Endothelial cell of umbilical vein (primary cell): ENCODE measurements around the gene ACO2. TPM values are rescaled to one million over a fixed set of nuclear protein-coding genes. Genes with fewer than 3 reads are reported as not detected.
"Not testable (repeated sequence)": the region's sequence is repeated elsewhere in the genome, so short reads cannot be mapped to it uniquely, and the experiment has no call there.

Source experiments
- BruUV-seq: library from RNA; stranded (reverse); fragments of 400-500 nt; replicated peaks from 2 replicates; lab custom pipeline; 2021; lab: Mats Ljungman, UMichigan
- CTCF ChIA-PET: fragments of 300-600, 350-600 bp; sonication (Branson Sonifier 250); formaldehyde crosslinking; loops from one replicate; lab custom pipeline; 2021; ENCODE audit warnings: antibody characterized with exemption, inconsistent platforms; lab: Charles Lee
- POLR2A ChIA-PET: fragments of 300-600, 350-600 bp; sonication (Branson Sonifier 250); formaldehyde crosslinking; loops from one replicate; lab custom pipeline; 2021; ENCODE audit warnings: antibody characterized with exemption, inconsistent platforms; lab: Charles Lee
- DNase-seq: peaks from one replicate; pipeline ENCODE4 v3.0.0-alpha.2; 2011; ENCODE audit warnings: low read depth, low spot score
- FAIRE-seq: peaks from 2 replicates; lab custom pipeline; 2011; peaks lifted over from hg19 to GRCh38; lab: Jason Lieb, UNC
- H2AFZ ChIP-seq: 2 replicates; pipeline ENCODE4 v1.6.0; 2012; ENCODE audit warnings: low read depth, low read length, control low read depth, inconsistent platforms
- H3K27ac ChIP-seq: 2 replicates; pipeline ENCODE4 v1.5.1; 2011; ENCODE audit warnings: low read depth, mild to moderate bottlenecking, control low read depth, low read length, moderate library complexity; ENCODE audit not compliant: insufficient read depth
- H3K27me3 ChIP-seq, 2 experiments: 2 replicates each; pipeline versions ENCODE4 v1.6.0 to v1.6.1; 2011; ENCODE audit warnings: low read length in 2 of 2, mixed read lengths in 1 of 2; ENCODE audit not compliant: control insufficient read depth in 2 of 2, insufficient read depth in 2 of 2
- H3K36me3 ChIP-seq, 2 experiments: 2 replicates in 1 of 2; 3 replicates in 1 of 2; pipeline ENCODE4 v1.5.1; 2011; ENCODE audit warnings: low read length in 2 of 2, mild to moderate bottlenecking in 1 of 2, moderate library complexity in 1 of 2; ENCODE audit not compliant: control insufficient read depth in 2 of 2, insufficient read depth in 2 of 2; ENCODE audit errors: extremely low read depth in 1 of 2
- H3K4me1 ChIP-seq: 3 replicates; pipeline ENCODE4 v1.5.1; 2011; ENCODE audit warnings: mild to moderate bottlenecking, low read length; ENCODE audit not compliant: control insufficient read depth, insufficient read depth; ENCODE audit errors: extremely low read depth
- H3K4me2 ChIP-seq: 2 replicates; pipeline ENCODE4 v1.6.1; 2011; ENCODE audit warnings: low read length, control low read depth, mixed read lengths; ENCODE audit not compliant: insufficient read depth
- H3K4me3 ChIP-seq, 3 experiments: fragments of 200-600 bp in 1 of 3; sonication (generic), shearing (Covaris generic) in 1 of 3; replicated peaks in 1 of 3; 2 replicates each; pipeline ENCODE4 v1.5.1; 2011 to 2016; ENCODE audit warnings: control low read depth in 3 of 3, low read length in 3 of 3, mild to moderate bottlenecking in 2 of 3, inconsistent platforms in 1 of 3, low read depth in 1 of 3, moderate library complexity in 1 of 3; ENCODE audit not compliant: insufficient read depth in 1 of 3
- H3K79me2 ChIP-seq: 2 replicates; pipeline ENCODE4 v1.6.0; 2012; ENCODE audit warnings: low read length, inconsistent platforms; ENCODE audit not compliant: control insufficient read depth, insufficient read depth
- H3K9ac ChIP-seq: replicated peaks from 2 replicates; pipeline ENCODE3; 2011; ENCODE audit warnings: low read length, control low read depth; ENCODE audit not compliant: insufficient read depth; ENCODE audit errors: extremely low read depth
- H3K9me1 ChIP-seq: replicated peaks from 3 replicates; pipeline ENCODE4 v1.6.0; 2011; ENCODE audit warnings: mild to moderate bottlenecking, low read length; ENCODE audit not compliant: control insufficient read depth, insufficient read depth; ENCODE audit errors: extremely low read depth
- H3K9me3 ChIP-seq: replicated peaks from 2 replicates; pipeline ENCODE4 v1.5.1; 2012; ENCODE audit warnings: low read length, inconsistent platforms; ENCODE audit not compliant: control insufficient read depth, insufficient read depth
- H4K20me1 ChIP-seq: replicated peaks from 2 replicates; pipeline ENCODE3; 2011; ENCODE audit warnings: mild to moderate bottlenecking, low read length; ENCODE audit not compliant: control insufficient read depth, insufficient read depth; ENCODE audit errors: extremely low read depth
- EZH2 ChIP-seq: IDR thresholded peaks from 2 replicates; pipeline ENCODE4 v1.6.1; 2012; ENCODE audit warnings: borderline replicate concordance, low read depth, mild to moderate bottlenecking, moderate library complexity, low read length, inconsistent platforms; ENCODE audit not compliant: severe bottlenecking
- FOS ChIP-seq: IDR thresholded peaks from 2 replicates; pipeline ENCODE4 v1.6.1; 2011; ENCODE audit warnings: mild to moderate bottlenecking, low read length, moderate library complexity, borderline replicate concordance; ENCODE audit not compliant: insufficient read depth
- JUN ChIP-seq: IDR thresholded peaks from 2 replicates; pipeline ENCODE4 v1.6.1; 2011; ENCODE audit warnings: borderline replicate concordance, low read depth; ENCODE audit not compliant: insufficient read length, insufficient read depth
- MYC ChIP-seq: IDR thresholded peaks from one replicate; pipeline ENCODE4 v1.6.1; 2011; ENCODE audit warnings: mild to moderate bottlenecking, low read depth, low read length
- POLR2A ChIP-seq: IDR thresholded peaks from 2 replicates; pipeline ENCODE4 v1.6.1; 2012; ENCODE audit warnings: low read depth, mild to moderate bottlenecking, control low read depth, low read length
- POLR2AphosphoS5 ChIP-seq: IDR thresholded peaks from 2 replicates; pipeline ENCODE4 v1.6.1; 2012; ENCODE audit warnings: low read depth, mild to moderate bottlenecking, control low read depth, low read length, moderate library complexity; ENCODE audit not compliant: insufficient read depth
- dilution Hi-C: fragments of 300-500 bp; cut with MboI; formaldehyde crosslinking; loops from one replicate; pipeline ENCODE4 v1.15.0; 2019; ENCODE audit warnings: low sequenced_read_pairs; ENCODE audit not compliant: extremely low pct_ligation_motif_present
- intact Hi-C: fragments of 100-400 bp; cut with micrococcal nuclease; formaldehyde crosslinking; loops from one replicate; pipeline ENCODE4 v1.10.0; 2022
- polyA plus RNA-seq, 4 experiments: library from polyadenylated mRNA; depleted of rRNA in 3 of 4; stranded (reverse) in 3 of 4; unstranded in 1 of 4; fragments of >200 nt; gene quantifications; 2 replicates each; pipeline versions ENCODE4 v1.2.1 to v1.2.3, GENCODE V29; 2011 to 2012; ENCODE audit warnings: missing spikeins in 1 of 4
- total RNA-seq: library from RNA; stranded (reverse); gene quantifications from 2 replicates; pipeline ENCODE4 v1.2.3, GENCODE V29; 2021
- TF ChIP-seq, protein P1 (sequence below): IDR thresholded peaks from 2 replicates; pipeline ENCODE4 v1.6.1; 2011; ENCODE audit not compliant: insufficient read depth, insufficient read length
- TF ChIP-seq, protein P2 (sequence below), 2 donors: IDR thresholded peaks; 1 replicate in 1 of 2; 2 replicates in 1 of 2; pipeline ENCODE4 v1.5.1; 2011; ENCODE audit warnings: low read length in 2 of 2, mild to moderate bottlenecking in 2 of 2, moderate library complexity in 2 of 2, control low read depth in 1 of 2, inconsistent platforms in 1 of 2, low read depth in 1 of 2; ENCODE audit not compliant: insufficient read depth in 1 of 2; ENCODE audit errors: extremely low read depth in 1 of 2

The ACO2 gene
- total and polyA plus RNA-seq, 2 donors (not counting 3 experiments of a cell fraction or from before 2014, with no cell fraction given): 63.8 to 79.7 TPM

DNA sequence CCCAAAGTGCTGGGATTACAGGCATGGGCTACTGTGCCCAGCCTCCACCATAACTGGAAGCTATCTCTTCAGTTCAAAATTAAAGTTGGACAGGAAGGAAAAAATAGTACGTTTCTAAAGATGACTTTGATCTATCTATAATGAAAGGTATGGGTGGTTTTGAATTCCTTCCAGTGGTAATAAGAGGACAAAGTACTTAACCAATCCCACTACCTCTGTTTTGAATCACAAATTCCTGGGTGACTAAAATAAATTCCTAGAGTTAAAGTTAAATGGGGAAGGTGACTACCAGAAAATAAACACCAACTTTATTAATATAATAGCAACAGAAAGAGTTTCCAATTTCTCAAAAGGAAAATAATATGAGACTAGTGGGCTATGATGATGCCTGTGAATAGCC, 9.5 kb upstream of the ACO2 start:
- no peak for TF ChIP-seq MYC
- no peak for TF ChIP-seq POLR2AphosphoS5
- no peak for TF ChIP-seq FOS
- TF ChIP-seq, protein P1, sequence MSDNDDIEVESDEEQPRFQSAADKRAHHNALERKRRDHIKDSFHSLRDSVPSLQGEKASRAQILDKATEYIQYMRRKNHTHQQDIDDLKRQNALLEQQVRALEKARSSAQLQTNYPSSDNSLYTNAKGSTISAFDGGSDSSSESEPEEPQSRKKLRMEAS: no peak
- no peak for TF ChIP-seq EZH2
- no peak for TF ChIP-seq JUN
- TF ChIP-seq POLR2A: no peak
- TF ChIP-seq, protein P2, sequence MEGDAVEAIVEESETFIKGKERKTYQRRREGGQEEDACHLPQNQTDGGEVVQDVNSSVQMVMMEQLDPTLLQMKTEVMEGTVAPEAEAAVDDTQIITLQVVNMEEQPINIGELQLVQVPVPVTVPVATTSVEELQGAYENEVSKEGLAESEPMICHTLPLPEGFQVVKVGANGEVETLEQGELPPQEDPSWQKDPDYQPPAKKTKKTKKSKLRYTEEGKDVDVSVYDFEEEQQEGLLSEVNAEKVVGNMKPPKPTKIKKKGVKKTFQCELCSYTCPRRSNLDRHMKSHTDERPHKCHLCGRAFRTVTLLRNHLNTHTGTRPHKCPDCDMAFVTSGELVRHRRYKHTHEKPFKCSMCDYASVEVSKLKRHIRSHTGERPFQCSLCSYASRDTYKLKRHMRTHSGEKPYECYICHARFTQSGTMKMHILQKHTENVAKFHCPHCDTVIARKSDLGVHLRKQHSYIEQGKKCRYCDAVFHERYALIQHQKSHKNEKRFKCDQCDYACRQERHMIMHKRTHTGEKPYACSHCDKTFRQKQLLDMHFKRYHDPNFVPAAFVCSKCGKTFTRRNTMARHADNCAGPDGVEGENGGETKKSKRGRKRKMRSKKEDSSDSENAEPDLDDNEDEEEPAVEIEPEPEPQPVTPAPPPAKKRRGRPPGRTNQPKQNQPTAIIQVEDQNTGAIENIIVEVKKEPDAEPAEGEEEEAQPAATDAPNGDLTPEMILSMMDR (IDR thresholded peaks at IDR 0.05; ENCODE audit: extremely low read depth in 1 of 2, insufficient read depth in 1 of 2, low read depth in 1 of 2, low read length in 2 of 2): no peak
- Histone ChIP-seq H3K9me1 (no peaks in the 10 kb centered on the region), H3K4me2 (no peak overlapping the region), H3K27ac (no peak overlapping the region), H2AFZ (no peak overlapping the region), H3K4me1 (no peaks in the 10 kb centered on the region), H3K4me3 (no peak overlapping the region), H3K36me3 (peaks cover 16 to 21% of the 10 kb centered on the region in 2 experiments), H3K27me3 (no peaks in the 10 kb centered on the region), H4K20me1 (no peaks in the 10 kb centered on the region), H3K9ac (no peak overlapping the region), H3K79me2 (peaks cover 5% of the 10 kb centered on the region), H3K9me3 (no peaks in the 10 kb centered on the region)
- no peak for FAIRE-seq
- ChIA-PET CTCF (interaction anchor here (1.6 kb wide), 1 partner anchor 9 kb away, joined by 4 read pairs; the partner anchor contains the start of genes ACO2 and PHF5A), POLR2A (no interaction called here)
- dilution Hi-C loops (no loop called here), intact Hi-C loops (no loop called here)
- DNase-seq: no peak
- BruUV-seq: no TSS peak

DNA sequence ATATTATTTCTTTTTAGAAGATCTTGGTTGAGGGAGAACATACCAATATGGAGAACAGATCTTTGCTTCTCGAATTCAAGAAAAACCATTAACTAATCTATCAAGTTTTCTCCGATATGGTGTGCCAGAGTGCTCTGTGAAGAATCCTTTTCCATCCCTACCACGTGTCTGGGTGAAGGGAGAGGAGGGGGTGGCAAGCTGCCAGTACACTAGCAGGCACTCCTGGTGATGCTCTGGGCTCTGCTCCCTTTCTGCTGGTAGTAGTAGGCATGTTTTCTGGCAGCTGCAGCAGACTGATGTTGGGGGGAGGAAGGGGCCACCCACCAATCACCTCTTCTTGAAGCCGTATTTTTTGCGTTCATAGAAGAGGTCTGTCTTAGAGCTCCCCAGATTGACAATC, 8.8 kb upstream of the ACO2 start:
- intact Hi-C loops, H3K4me3 ChIP-seq, H3K9me1 ChIP-seq, H3K27me3 ChIP-seq, H3K27ac ChIP-seq, H3K9ac ChIP-seq, FAIRE-seq, dilution Hi-C loops, BruUV-seq, H3K9me3 ChIP-seq, DNase-seq, H3K4me1 ChIP-seq, H4K20me1 ChIP-seq, H3K79me2 ChIP-seq, H3K4me2 ChIP-seq, H2AFZ ChIP-seq: not testable (repeated sequence)
- peaks cover 22 to 26% of the 10 kb centered on the region in 2 experiments for H3K36me3 ChIP-seq
- CTCF ChIA-PET: interaction anchor here (0.6 to 1.6 kb wide), 2 partner anchors 8 to 82 kb away, joined by 3 to 4 read pairs; partner anchors contain the start of genes ACO2 and PHF5A
- POLR2A ChIA-PET: interaction anchor here (0.6 kb wide), 1 partner anchor 17 kb away, joined by 4 read pairs; no protein-coding TSS in a partner anchor
